Measurements from ENCODE around the gene SESN3. TPM values are rescaled to one million over a fixed set of nuclear protein-coding genes. Genes with fewer than 3 reads are reported as not detected.

The SESN3 gene
- total RNA-seq, 1 donor from 2014 or later: 87.2 TPM

DNA sequence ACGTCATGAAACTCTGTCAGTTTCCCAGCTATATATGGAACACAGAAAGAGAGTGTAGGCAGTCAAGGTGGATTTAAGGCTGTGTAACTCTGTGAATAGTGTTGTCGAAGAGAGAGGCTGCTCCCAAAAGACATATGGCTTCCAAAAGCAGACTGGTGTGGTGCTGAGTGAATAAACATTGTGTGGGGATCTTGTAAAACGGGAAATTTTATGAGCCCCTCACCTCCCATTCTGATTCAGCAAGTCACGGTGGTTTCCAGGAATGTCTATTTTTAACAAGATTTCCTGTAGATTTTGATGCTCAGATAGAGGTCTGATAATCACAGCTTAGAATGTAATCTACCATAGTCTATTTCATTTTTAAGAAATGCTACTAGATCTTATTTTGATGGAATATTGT is 67.9 kb downstream of the SESN3 start:
- DNase-seq (no peak), ATAC-seq (ENCODE audit: low read depth) (no peak)
- Mint-ChIP-seq H3K27ac (peak overlapping the region; percentile 67), H3K36me3 (ENCODE audit: low read depth) (peaks cover 9% of the 10 kb centered on the region), H3K27me3 (no peaks in the 10 kb centered on the region), H3K9me3 (no peaks in the 10 kb centered on the region), H3K4me3 (no peak overlapping the region), H3K4me1 (peaks cover 32% of the 10 kb centered on the region)
- POLR2A ChIA-PET: no interaction called here
- intact Hi-C loops (cut with micrococcal nuclease): no loop called here
- TF ChIP-seq, protein P1, sequence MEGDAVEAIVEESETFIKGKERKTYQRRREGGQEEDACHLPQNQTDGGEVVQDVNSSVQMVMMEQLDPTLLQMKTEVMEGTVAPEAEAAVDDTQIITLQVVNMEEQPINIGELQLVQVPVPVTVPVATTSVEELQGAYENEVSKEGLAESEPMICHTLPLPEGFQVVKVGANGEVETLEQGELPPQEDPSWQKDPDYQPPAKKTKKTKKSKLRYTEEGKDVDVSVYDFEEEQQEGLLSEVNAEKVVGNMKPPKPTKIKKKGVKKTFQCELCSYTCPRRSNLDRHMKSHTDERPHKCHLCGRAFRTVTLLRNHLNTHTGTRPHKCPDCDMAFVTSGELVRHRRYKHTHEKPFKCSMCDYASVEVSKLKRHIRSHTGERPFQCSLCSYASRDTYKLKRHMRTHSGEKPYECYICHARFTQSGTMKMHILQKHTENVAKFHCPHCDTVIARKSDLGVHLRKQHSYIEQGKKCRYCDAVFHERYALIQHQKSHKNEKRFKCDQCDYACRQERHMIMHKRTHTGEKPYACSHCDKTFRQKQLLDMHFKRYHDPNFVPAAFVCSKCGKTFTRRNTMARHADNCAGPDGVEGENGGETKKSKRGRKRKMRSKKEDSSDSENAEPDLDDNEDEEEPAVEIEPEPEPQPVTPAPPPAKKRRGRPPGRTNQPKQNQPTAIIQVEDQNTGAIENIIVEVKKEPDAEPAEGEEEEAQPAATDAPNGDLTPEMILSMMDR (IDR thresholded peaks at IDR 0.05): no peak
- CTCF ChIA-PET: interaction anchor here (2.4 kb wide), 1 partner anchor 542 kb away, joined by 11 read pairs; no protein-coding TSS in a partner anchor

DNA sequence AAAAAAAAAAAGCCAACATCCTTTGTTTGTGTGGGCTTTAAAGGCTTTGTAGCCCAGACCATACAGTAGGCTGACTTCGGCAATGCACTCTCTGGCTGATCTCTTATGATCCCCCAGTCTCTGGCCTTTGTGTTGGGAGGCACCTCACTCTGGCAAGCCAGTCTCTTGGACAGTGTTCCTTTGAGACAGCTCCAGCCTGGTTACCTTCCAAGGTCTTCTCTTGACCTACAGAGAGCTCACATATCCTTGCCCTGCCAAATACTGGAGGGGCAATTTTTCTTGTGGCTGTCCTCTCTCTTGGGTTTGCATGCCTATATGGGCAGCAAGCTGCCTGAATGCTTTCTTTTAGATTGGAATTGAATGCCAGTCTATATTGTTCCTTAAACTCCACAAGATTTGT is 69.8 kb downstream of the SESN3 start:
- ATAC-seq (ENCODE audit: low read depth): no peak
- H3K36me3 Mint-ChIP-seq (ENCODE audit: low read depth): peaks cover 6% of the 10 kb centered on the region

DNA sequence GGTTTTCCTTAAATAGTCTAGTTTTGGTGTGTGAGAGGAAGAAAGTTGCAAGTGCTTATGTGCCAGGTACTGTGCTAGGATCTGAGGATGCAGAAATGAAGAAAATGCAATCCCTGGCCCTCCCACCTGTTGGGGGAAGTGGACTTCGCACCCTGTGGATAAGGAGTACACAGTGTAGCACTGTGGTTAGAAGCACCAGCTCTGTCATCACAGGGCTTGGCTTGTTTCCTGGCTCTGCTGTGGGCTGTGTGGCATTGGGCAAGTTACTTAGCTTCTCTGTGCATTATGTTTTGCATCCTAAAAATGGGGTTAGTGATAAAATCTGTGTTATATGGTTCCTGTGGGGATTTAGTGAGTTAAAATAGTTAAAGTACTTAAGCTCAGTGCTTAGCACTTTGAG is 73.2 kb downstream of the SESN3 start:
- CTCF ChIA-PET: interaction anchor here (1.2 to 12.9 kb wide), 3 partner anchors 542 to 607 kb away, joined by 4 to 305 read pairs (median 167); no protein-coding TSS in a partner anchor

More for the DNA sequence above, 69.8 kb downstream of the SESN3 start:
- POLR2A ChIA-PET: interaction anchor here (0.6 to 0.9 kb wide), 3 partner anchors 69 to 537 kb away, joined by 3 to 5 read pairs (median 3); no protein-coding TSS in a partner anchor
- no peaks in the 10 kb centered on the region for H3K27me3 Mint-ChIP-seq
- CTCF ChIA-PET: interaction anchor here (12.9 kb wide), 1 partner anchor 545 kb away, joined by 305 read pairs; no protein-coding TSS in a partner anchor
- no peak overlapping the region for H3K4me3 Mint-ChIP-seq
- TF ChIP-seq, protein P1 (IDR thresholded peaks at IDR 0.05): no peak
- intact Hi-C loops (cut with micrococcal nuclease): no loop called here
- peak overlapping the region; percentile 20 for H3K27ac Mint-ChIP-seq
- H3K4me1 Mint-ChIP-seq: peaks cover 22% of the 10 kb centered on the region
- H3K9me3 Mint-ChIP-seq: no peaks in the 10 kb centered on the region
- no peak for DNase-seq

DNA sequence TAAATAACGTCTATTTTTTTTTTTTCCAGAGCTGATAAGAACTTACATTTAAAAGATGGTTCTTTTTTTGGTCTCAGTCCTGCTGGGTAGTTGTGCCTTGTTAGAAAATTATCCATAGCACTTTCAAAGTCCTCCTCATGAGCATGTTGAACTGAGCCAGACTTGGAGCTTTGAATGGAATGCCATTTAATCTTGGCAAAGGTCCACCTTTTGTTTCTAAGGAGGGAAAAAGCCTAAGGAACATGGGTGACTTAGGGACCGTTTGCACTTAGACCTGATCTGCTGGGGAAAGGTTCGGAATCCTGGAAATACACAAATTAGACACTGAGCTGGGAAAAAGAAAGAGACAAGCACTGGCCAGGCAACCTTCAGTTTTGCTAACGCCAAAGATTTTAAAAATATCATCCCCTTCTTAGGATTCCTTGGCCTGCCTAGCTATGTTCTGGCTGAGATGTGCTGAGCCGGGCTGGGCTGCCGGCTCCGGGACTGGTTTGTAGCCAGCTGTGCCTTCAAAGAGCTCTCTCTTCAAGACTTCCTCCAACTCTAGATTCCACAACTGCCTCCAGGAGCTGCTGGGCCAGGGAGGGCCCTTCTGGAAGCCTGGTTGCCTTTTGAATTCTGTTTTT is 74.0 kb downstream of the SESN3 start:
- DNase-seq: no peak
- H3K4me3 Mint-ChIP-seq: no peak overlapping the region
- no peak for ATAC-seq (ENCODE audit: low read depth)
- POLR2A ChIA-PET: interaction anchor here (0.6 to 0.8 kb wide), 2 partner anchors 330 to 539 kb away, joined by 3 to 7 read pairs; no protein-coding TSS in a partner anchor
- intact Hi-C loops (cut with micrococcal nuclease): loop anchor here (10.0 kb wide), 1 partner anchor 1098 kb away; no protein-coding TSS in a partner anchor
- CTCF ChIA-PET: interaction anchor here (1.2 to 12.9 kb wide), 3 partner anchors 543 to 608 kb away, joined by 4 to 305 read pairs (median 167); no protein-coding TSS in a partner anchor
- H3K9me3 Mint-ChIP-seq: no peaks in the 10 kb centered on the region
- H3K27me3 Mint-ChIP-seq: no peaks in the 10 kb centered on the region
- TF ChIP-seq, protein P1 (IDR thresholded peaks at IDR 0.05): no peak
- H3K4me1 Mint-ChIP-seq: peaks cover 25% of the 10 kb centered on the region
- H3K27ac Mint-ChIP-seq: no peak overlapping the region
- no peaks in the 10 kb centered on the region for H3K36me3 Mint-ChIP-seq (ENCODE audit: low read depth)

More for the DNA sequence above, 73.2 kb downstream of the SESN3 start:
- Mint-ChIP-seq H3K4me3 (no peak overlapping the region), H3K27ac (no peak overlapping the region), H3K9me3 (no peaks in the 10 kb centered on the region), H3K27me3 (no peaks in the 10 kb centered on the region), H3K36me3 (ENCODE audit: low read depth) (no peaks in the 10 kb centered on the region), H3K4me1 (peaks cover 22% of the 10 kb centered on the region)
- ATAC-seq (ENCODE audit: low read depth) (no peak), DNase-seq (no peak)
- TF ChIP-seq, protein P1 (IDR thresholded peaks at IDR 0.05): no peak
- intact Hi-C loops (cut with micrococcal nuclease): loop anchor here (10.0 kb wide), 1 partner anchor 1097 kb away; no protein-coding TSS in a partner anchor
- POLR2A ChIA-PET: no interaction called here

DNA sequence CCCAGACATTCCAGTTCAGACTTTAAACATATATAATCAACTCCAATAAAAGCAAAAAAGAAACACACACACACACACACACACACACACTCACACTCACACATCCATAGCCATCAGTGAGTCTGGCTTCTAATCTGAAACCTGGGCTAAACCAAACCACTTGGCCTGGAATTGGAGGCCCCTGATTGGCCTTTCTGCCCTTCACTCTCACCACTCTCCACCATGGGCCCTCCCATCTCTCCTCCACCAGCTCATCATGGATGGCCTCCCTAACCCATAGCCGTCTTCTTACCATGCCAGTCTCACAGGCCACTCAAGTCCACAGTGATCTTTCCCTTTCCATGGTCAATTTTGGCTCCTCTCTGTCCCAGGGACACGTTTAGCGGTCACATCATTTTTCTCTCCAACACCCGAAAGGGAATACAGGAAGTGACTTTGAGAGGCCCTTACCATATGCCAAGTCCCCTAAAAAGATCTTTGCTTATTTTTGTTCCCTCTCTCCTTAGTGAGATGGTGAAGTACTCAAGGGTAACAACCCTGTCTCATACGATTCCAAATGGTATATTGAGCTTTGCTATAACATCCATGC is 74.8 kb downstream of the SESN3 start:
- H3K4me1 Mint-ChIP-seq: peaks cover 32% of the 10 kb centered on the region
- H3K27me3 Mint-ChIP-seq: no peaks in the 10 kb centered on the region
- intact Hi-C loops (cut with micrococcal nuclease): loop anchor here (10.0 kb wide), 1 partner anchor 1099 kb away; no protein-coding TSS in a partner anchor
- ChIA-PET CTCF (interaction anchor here (8.4 to 12.9 kb wide), 2 partner anchors 550 to 609 kb away, joined by 167 to 305 read pairs; no protein-coding TSS in a partner anchor), POLR2A (interaction anchor here (0.6 to 6.7 kb wide), 2 partner anchors 75 to 331 kb away, joined by 7 to 83 read pairs; partner anchors contain the start of gene SESN3)
- no peak for DNase-seq
- no peak overlapping the region for H3K4me3 Mint-ChIP-seq
- no peaks in the 10 kb centered on the region for H3K9me3 Mint-ChIP-seq
- no peak overlapping the region for H3K27ac Mint-ChIP-seq
- H3K36me3 Mint-ChIP-seq (ENCODE audit: low read depth): peaks cover 2% of the 10 kb centered on the region
- TF ChIP-seq, protein P1 (IDR thresholded peaks at IDR 0.05): no peak
- ATAC-seq (ENCODE audit: low read depth): no peak

All from activated B cell treated with CpG ODN at 0.5 μM for 24 hours (primary cell).